Epithelial cell of proximal tubule (primary cell): ENCODE measurements around the gene SLC29A1. TPM values are rescaled to one million over a fixed set of nuclear protein-coding genes. Genes with fewer than 3 reads are reported as not detected.
"Not testable (repeated sequence)": the region's sequence is repeated elsewhere in the genome, so short reads cannot be mapped to it uniquely, and the experiment has no call there.

Source experiments
- DNase-seq: peaks from one replicate; pipeline ENCODE4 v3.0.0-alpha.2; 2011; ENCODE audit warnings: low read depth
- H3K4me3 ChIP-seq: 2 replicates; pipeline ENCODE4 v1.5.1; 2011; ENCODE audit warnings: low read depth, mild to moderate bottlenecking, low read length
- CTCF ChIP-seq: conservative IDR thresholded peaks from 2 replicates; pipeline ENCODE4 v1.5.1; 2012; ENCODE audit warnings: low read depth, mild to moderate bottlenecking, low read length
- total RNA-seq: library from RNA; depleted of rRNA; stranded (reverse); fragments of >200 nt; gene quantifications from 2 replicates; pipeline ENCODE4 v1.2.3, GENCODE V29; 2015

The SLC29A1 gene
- total RNA-seq, 1 donor from 2014 or later: 47.6 TPM

DNA sequence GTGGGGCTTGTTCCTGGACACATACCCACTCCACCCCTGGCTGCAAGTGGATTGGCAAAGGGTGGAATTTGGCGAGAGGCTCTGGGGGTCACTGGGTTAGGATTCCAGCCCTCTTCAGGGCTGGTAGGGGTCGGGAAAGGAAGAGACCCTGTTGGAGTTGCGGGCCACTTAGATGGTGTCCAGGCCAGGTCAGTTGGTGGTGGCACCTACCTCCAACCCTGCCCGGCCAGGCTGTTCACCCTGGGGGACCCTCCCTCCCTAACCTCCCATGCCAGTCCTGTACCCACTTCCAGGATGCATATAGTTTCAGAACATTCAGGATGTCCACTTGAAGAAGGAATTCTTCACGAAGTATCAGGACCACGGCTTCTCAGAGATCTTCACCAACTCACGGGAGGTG lies 43.7 kb upstream of the SLC29A1 start:
- H3K4me3 ChIP-seq: no peak overlapping the region
- TF ChIP-seq CTCF: no peak
- no peak for DNase-seq

- no peak overlapping the region for H3K4me3 ChIP-seq
- no peak for DNase-seq
- TF ChIP-seq CTCF: no peak
Observed at GRCh38 chr6:44180406-44180805, 43.0 kb upstream of the SLC29A1 start.

DNA sequence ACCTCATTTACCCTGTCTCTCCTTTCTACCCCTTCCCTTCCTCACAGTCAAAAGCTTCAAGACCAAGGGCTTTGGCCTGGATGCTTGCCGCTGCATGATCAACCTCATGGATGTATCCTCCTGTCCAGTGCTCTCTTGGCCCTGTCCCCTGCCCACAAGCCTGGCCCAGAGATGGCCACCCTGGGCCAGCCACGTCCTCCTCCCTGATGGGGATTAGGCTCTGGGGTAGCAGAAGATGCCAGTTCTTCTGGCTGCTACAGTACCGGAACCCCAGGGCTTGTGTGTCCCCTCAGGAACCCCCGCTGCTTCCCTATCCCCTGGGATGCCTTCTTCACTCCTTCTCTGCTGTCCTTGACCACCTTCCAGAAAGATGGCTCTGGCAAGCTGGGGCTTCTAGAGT lies 42.5 kb upstream of the SLC29A1 start:
- no peak for DNase-seq
- TF ChIP-seq CTCF: no peak
- H3K4me3 ChIP-seq: no peak overlapping the region

DNA sequence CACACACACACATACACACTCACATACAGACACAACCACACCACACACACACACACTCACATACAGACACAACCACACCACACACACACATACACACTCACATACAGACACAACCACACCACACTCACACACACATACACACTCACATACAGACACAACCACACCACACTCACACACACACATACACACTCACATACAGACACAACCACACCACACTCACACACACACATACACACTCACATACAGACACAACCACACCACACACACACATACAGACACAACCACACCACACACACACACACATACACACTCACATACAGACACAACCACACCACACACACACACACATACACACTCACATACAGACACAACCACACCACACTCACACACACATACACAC lies 41.6 kb upstream of the SLC29A1 start:
- not testable (repeated sequence) for DNase-seq, H3K4me3 ChIP-seq

DNA sequence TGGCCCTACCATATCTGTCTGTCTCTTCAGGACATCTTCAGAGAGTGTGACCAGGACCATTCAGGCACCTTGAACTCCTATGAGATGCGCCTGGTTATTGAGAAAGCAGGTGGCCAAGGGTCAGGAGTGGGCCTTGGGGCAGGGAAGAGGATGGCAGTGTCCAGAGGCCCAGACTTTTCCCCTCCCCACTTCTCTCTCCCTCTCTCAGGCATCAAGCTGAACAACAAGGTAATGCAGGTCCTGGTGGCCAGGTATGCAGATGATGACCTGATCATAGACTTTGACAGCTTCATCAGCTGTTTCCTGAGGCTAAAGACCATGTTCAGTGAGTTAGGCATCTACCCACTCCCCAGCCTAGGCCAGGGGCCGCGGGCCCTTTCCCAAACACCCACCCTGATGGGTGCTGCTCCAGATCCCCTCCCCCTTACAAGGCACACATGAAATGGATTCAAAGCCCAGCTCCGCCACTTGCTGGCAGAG lies 40.4 kb upstream of the SLC29A1 start:
- TF ChIP-seq CTCF: no peak
- H3K4me3 ChIP-seq: no peak overlapping the region
- no peak for DNase-seq

GRCh38 chr6:44183783-44184182 lies 39.6 kb upstream of the SLC29A1 start:
- H3K4me3 ChIP-seq: no peak overlapping the region
- no peak for TF ChIP-seq CTCF
- no peak for DNase-seq

- not testable (repeated sequence) for H3K4me3 ChIP-seq, DNase-seq
Observed at GRCh38 chr6:44185356-44185755, 38.0 kb upstream of the SLC29A1 start.

- DNase-seq: no peak
- TF ChIP-seq CTCF: no peak
- H3K4me3 ChIP-seq: no peak overlapping the region
Observed at GRCh38 chr6:44185953-44186634, 37.3 kb upstream of the SLC29A1 start.
